GM21737 (cell line): ENCODE measurements around the gene KCNT2.

ENCODE experiments used
- ATAC-seq: cut with Tn5 transposase; IDR thresholded peaks from one replicate; pipeline ENCODE4 v1.9.1; 2021; ENCODE audit warnings: mild to moderate bottlenecking, moderate library complexity; ENCODE audit not compliant: unreplicated experiment

The KCNT2 gene

GRCh38 chr1:196229546-196229945 lies 378.7 kb downstream of the KCNT2 start:
- ATAC-seq, result no peak

GRCh38 chr1:196214866-196215265 lies 393.4 kb downstream of the KCNT2 start:
- ATAC-seq, result no peak

- ATAC-seq, result no peak
Observed at GRCh38 chr1:196209983-196210382, 398.3 kb downstream of the KCNT2 start.

GRCh38 chr1:196209265-196209664 lies 399.0 kb downstream of the KCNT2 start:
- ATAC-seq, result no peak

GRCh38 chr1:196207612-196208217 lies 400.5 kb downstream of the KCNT2 start:
- ATAC-seq, result no peak

GRCh38 chr1:196205882-196206281 lies 402.4 kb downstream of the KCNT2 start:
- no peak for ATAC-seq

- no peak for ATAC-seq
Observed at GRCh38 chr1:196196486-196196885, 411.8 kb downstream of the KCNT2 start.

GRCh38 chr1:196193896-196194559 lies 414.2 kb downstream of the KCNT2 start:
- no peak for ATAC-seq

GRCh38 chr1:196183941-196184340 lies 424.3 kb downstream of the KCNT2 start:
- ATAC-seq, result no peak

GRCh38 chr1:196181594-196181878 lies 426.7 kb downstream of the KCNT2 start:
- ATAC-seq, result no peak

GRCh38 chr1:196180847-196181593 lies 427.2 kb downstream of the KCNT2 start:
- ATAC-seq, result no peak

- ATAC-seq, result no peak
Observed at GRCh38 chr1:196178083-196178635, 430.1 kb downstream of the KCNT2 start.
